HepG2 (cell line): ENCODE measurements around the gene ATP9A. TPM values are rescaled to one million over a fixed set of nuclear protein-coding genes. Genes with fewer than 3 reads are reported as not detected.

Experiments
- BHLHE40 ChIP-seq: IDR thresholded peaks from 2 replicates; pipeline ENCODE4 v1.6.1; 2011; ENCODE audit warnings: low read length, improper control_type of control experiment
- FLYWCH1 ChIP-seq: sonication (generic); formaldehyde crosslinking; IDR thresholded peaks from 2 replicates; pipeline ENCODE4 v1.8.1; 2023; ENCODE audit warnings: mild to moderate bottlenecking, missing genetic modification reagents
- JARID2 ChIP-seq: sonication (generic); formaldehyde crosslinking; IDR thresholded peaks from 2 replicates; pipeline ENCODE4 v1.8.1; 2023; ENCODE audit warnings: missing genetic modification reagents, inconsistent platforms; ENCODE audit not compliant: insufficient replicate concordance
- KDM2A ChIP-seq: sonication (generic); formaldehyde crosslinking; IDR thresholded peaks from 2 replicates; pipeline ENCODE4 v1.4.0; 2020; ENCODE audit warnings: low read depth, missing genetic modification reagents, borderline replicate concordance
- NCOR1 ChIP-seq: fragments of 200-600 bp; sonication (generic); IDR thresholded peaks from 2 replicates; pipeline ENCODE4 v1.7.0; 2017; ENCODE audit warnings: antibody characterized with exemption, low read length, borderline replicate concordance
- NFIB ChIP-seq: sonication (generic); formaldehyde crosslinking; IDR thresholded peaks from 2 replicates; pipeline ENCODE4 v1.9.0; 2021; ENCODE audit warnings: missing genetic modification reagents, mild to moderate bottlenecking, borderline replicate concordance
- PHF20 ChIP-seq: sonication (generic); formaldehyde crosslinking; IDR thresholded peaks from 2 replicates; pipeline ENCODE4 v1.5.0; 2020; ENCODE audit warnings: mild to moderate bottlenecking, missing genetic modification reagents
- PHF21A ChIP-seq: sonication (generic); formaldehyde crosslinking; IDR thresholded peaks from 2 replicates; pipeline ENCODE4 v1.5.0; 2020; ENCODE audit warnings: mild to moderate bottlenecking, missing genetic modification reagents
- TARDBP ChIP-seq: sonication (generic); formaldehyde crosslinking; IDR thresholded peaks from 2 replicates; pipeline ENCODE4 v1.8.0; 2022; ENCODE audit warnings: mild to moderate bottlenecking, missing genetic modification reagents
- ZBTB2 ChIP-seq: sonication (generic); formaldehyde crosslinking; IDR thresholded peaks from 2 replicates; pipeline ENCODE4 v1.8.0; 2022; ENCODE audit warnings: low read depth, missing genetic modification reagents
- ZNF160 ChIP-seq: sonication (generic); formaldehyde crosslinking; IDR thresholded peaks from 2 replicates; pipeline ENCODE4 v1.8.0; 2022; ENCODE audit warnings: mild to moderate bottlenecking, inconsistent platforms, missing genetic modification reagents
- ZNF234 ChIP-seq: sonication (generic); formaldehyde crosslinking; conservative IDR thresholded peaks from 2 replicates; pipeline ENCODE4 v1.5.1; 2020; ENCODE audit warnings: mild to moderate bottlenecking, missing genetic modification reagents
- ZNF235 ChIP-seq: sonication (generic); formaldehyde crosslinking; IDR thresholded peaks from 2 replicates; pipeline ENCODE4 v1.8.1; 2023; ENCODE audit warnings: mild to moderate bottlenecking, missing genetic modification reagents, borderline replicate concordance
- ZNF430 ChIP-seq: sonication (generic); formaldehyde crosslinking; IDR thresholded peaks from 2 replicates; pipeline ENCODE4 v1.9.0; 2021; ENCODE audit warnings: mild to moderate bottlenecking, missing genetic modification reagents
- ZNF484 ChIP-seq: sonication (generic); formaldehyde crosslinking; IDR thresholded peaks from 2 replicates; pipeline ENCODE4 v1.5.1; 2020; ENCODE audit warnings: mild to moderate bottlenecking, low read depth, missing genetic modification reagents, borderline replicate concordance
- ZNF567 ChIP-seq: sonication (generic); formaldehyde crosslinking; IDR thresholded peaks from 2 replicates; pipeline ENCODE4 v1.8.1; 2023; ENCODE audit warnings: mild to moderate bottlenecking, missing genetic modification reagents, borderline replicate concordance
- polyA plus RNA-seq, 8 experiments: library from polyadenylated mRNA; depleted of rRNA in 3 of 8; stranded (reverse) in 7 of 8; unstranded in 1 of 8; fragments of >200 nt; fragmentation: Illumina TruSeq in 4 of 8; extraction: Trizol in 4 of 8; gene quantifications; 2 replicates each; pipeline versions ENCODE4 v1.2.1 to v1.2.3, GENCODE V29; 2011 to 2016; ENCODE audit warnings: low read depth in 4 of 8, missing spikeins in 1 of 8, mixed read lengths in 1 of 8; ENCODE audit not compliant: insufficient read depth in 1 of 8
- total RNA-seq, 5 experiments: library from RNA; depleted of rRNA; stranded (reverse); fragments of >200 nt; fragmentation: Illumina TruSeq; extraction: Trizol; gene quantifications; 2 replicates each; pipeline ENCODE4 v1.2.3, GENCODE V29; 2016; ENCODE audit warnings: low read depth in 1 of 5
- TF ChIP-seq, protein P1 (sequence below): sonication (generic); formaldehyde crosslinking; IDR thresholded peaks from 2 replicates; pipeline ENCODE4 v1.5.0; 2020; ENCODE audit warnings: mild to moderate bottlenecking, missing genetic modification reagents, moderate library complexity
- TF ChIP-seq, protein P2 (sequence below): sonication (generic); formaldehyde crosslinking; IDR thresholded peaks from 2 replicates; pipeline ENCODE4 v1.4.0; 2020; ENCODE audit warnings: missing genetic modification reagents, mild to moderate bottlenecking, borderline replicate concordance
- TF ChIP-seq, protein P3 (sequence below): sonication (generic); formaldehyde crosslinking; IDR thresholded peaks from 2 replicates; pipeline ENCODE4 v1.5.1; 2020; ENCODE audit warnings: missing genetic modification reagents, mild to moderate bottlenecking, borderline replicate concordance
- TF ChIP-seq, protein P4 (sequence below): sonication (generic); formaldehyde crosslinking; IDR thresholded peaks from 2 replicates; pipeline ENCODE4 v1.5.0; 2020; ENCODE audit warnings: mild to moderate bottlenecking, low read depth, missing genetic modification reagents, borderline replicate concordance
- TF ChIP-seq, protein P5 (sequence below): sonication (generic); formaldehyde crosslinking; IDR thresholded peaks from 2 replicates; pipeline ENCODE4 v1.8.1; 2023; ENCODE audit warnings: mild to moderate bottlenecking, missing genetic modification reagents, borderline replicate concordance

The ATP9A gene
- total and polyA plus RNA-seq, 2 of the 13 experiments (the other 11 are each of a cell fraction or from before 2014, with no cell fraction given): 11.8 to 18.5 TPM

DNA sequence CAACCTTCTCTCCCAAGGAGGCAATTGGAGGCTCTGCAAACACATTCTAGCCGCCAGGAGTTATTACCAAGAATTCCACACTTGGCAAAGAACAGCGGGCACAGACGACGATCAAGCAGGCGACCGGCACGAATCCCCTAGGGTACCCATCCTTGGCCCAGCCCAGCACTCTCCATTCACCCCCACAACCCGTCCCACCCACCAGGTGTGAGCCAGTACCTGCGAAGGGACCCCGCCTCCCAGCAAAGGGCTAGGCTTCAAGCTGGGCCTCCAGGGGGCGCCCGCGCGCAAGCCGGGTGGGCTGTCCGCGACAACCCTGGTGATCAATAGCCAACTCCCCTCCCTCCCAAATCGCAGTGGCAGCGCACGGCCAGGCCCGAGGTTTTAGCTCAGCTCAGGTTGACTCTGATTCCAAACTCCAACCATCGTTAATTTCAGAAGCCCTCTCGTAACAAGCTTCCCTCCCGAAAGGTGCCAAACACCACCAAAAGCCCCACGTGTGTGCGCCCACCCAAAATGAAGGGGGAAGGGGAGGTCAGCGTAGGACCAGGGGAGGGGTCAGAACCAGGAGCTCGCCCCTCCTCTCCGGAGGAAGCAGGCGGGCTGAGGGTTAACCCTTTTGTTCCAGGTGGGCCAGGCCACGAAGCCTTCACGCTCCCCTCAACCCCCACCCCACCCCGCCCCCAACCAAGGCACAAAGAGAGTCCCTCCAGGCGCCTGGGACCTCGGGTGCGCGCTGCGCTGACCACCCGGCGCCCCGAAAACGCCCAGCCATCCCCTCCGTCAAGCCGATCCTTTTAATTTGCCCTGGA is 32.1 kb upstream of the ATP9A start (continued):
- TF ChIP-seq ZBTB2 (CRISPR knock-in tag): no peak
- TF ChIP-seq JARID2 (CRISPR knock-in tag): no peak
- TF ChIP-seq ZNF160 (CRISPR knock-in tag): peak; percentile 82; the same call in 1 of the 2 replicates
- TF ChIP-seq ZNF567 (CRISPR knock-in tag): peak; percentile 91; the same call in 1 of the 2 replicates
- no peak for TF ChIP-seq ZNF484 (CRISPR knock-in tag)
- peak; percentile 52; the same call in 1 of the 2 replicates for TF ChIP-seq BHLHE40
- peak; percentile 90 for TF ChIP-seq KDM2A (CRISPR knock-in tag)
- TF ChIP-seq TARDBP: no peak; the same call in 1 of the 2 replicates
- TF ChIP-seq, protein P1, sequence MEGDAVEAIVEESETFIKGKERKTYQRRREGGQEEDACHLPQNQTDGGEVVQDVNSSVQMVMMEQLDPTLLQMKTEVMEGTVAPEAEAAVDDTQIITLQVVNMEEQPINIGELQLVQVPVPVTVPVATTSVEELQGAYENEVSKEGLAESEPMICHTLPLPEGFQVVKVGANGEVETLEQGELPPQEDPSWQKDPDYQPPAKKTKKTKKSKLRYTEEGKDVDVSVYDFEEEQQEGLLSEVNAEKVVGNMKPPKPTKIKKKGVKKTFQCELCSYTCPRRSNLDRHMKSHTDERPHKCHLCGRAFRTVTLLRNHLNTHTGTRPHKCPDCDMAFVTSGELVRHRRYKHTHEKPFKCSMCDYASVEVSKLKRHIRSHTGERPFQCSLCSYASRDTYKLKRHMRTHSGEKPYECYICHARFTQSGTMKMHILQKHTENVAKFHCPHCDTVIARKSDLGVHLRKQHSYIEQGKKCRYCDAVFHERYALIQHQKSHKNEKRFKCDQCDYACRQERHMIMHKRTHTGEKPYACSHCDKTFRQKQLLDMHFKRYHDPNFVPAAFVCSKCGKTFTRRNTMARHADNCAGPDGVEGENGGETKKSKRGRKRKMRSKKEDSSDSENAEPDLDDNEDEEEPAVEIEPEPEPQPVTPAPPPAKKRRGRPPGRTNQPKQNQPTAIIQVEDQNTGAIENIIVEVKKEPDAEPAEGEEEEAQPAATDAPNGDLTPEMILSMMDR (CRISPR knock-in tag): peak; percentile 100
- TF ChIP-seq, protein P2, sequence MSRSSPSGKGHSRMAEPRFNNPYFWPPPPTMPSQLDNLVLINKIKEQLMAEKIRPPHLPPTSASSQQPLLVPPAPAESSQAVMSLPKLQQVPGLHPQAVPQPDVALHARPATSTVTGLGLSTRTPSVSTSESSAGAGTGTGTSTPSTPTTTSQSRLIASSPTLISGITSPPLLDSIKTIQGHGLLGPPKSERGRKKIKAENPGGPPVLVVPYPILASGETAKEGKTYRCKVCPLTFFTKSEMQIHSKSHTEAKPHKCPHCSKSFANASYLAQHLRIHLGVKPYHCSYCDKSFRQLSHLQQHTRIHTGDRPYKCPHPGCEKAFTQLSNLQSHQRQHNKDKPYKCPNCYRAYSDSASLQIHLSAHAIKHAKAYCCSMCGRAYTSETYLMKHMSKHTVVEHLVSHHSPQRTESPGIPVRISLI (CRISPR knock-in tag): peak; percentile 78; the same call in 1 of the 2 replicates
- TF ChIP-seq, protein P3, sequence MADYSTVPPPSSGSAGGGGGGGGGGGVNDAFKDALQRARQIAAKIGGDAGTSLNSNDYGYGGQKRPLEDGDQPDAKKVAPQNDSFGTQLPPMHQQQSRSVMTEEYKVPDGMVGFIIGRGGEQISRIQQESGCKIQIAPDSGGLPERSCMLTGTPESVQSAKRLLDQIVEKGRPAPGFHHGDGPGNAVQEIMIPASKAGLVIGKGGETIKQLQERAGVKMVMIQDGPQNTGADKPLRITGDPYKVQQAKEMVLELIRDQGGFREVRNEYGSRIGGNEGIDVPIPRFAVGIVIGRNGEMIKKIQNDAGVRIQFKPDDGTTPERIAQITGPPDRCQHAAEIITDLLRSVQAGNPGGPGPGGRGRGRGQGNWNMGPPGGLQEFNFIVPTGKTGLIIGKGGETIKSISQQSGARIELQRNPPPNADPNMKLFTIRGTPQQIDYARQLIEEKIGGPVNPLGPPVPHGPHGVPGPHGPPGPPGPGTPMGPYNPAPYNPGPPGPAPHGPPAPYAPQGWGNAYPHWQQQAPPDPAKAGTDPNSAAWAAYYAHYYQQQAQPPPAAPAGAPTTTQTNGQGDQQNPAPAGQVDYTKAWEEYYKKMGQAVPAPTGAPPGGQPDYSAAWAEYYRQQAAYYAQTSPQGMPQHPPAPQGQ (CRISPR knock-in tag): no peak
- TF ChIP-seq PHF21A (CRISPR knock-in tag): peak; percentile 65
- no peak for TF ChIP-seq NFIB
- peak; percentile 51; the same call in 1 of the 2 replicates for TF ChIP-seq PHF20
- TF ChIP-seq, protein P4, sequence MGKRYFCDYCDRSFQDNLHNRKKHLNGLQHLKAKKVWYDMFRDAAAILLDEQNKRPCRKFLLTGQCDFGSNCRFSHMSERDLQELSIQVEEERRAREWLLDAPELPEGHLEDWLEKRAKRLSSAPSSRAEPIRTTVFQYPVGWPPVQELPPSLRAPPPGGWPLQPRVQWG (CRISPR knock-in tag): no peak
- peak; percentile 46; the same call in 1 of the 2 replicates for TF ChIP-seq ZNF235 (CRISPR knock-in tag)
- TF ChIP-seq, protein P5, sequence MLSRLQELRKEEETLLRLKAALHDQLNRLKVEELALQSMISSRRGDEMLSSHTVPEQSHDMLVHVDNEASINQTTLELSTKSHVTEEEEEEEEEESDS (CRISPR knock-in tag): 0 out of 2 replicates have a peak, but pooled peaks have one; percentile 10
- TF ChIP-seq NCOR1: no peak
- no peak for TF ChIP-seq ZNF234 (CRISPR knock-in tag)
- peak; percentile 37; the same call in 1 of the 2 replicates for TF ChIP-seq ZNF430 (CRISPR knock-in tag)
- 0 out of 2 replicates have a peak, but pooled peaks have one; percentile 28 for TF ChIP-seq FLYWCH1 (CRISPR knock-in tag)
